ENCODE results near the gene GRB14. TPM values are rescaled to one million over a fixed set of nuclear protein-coding genes. Genes with fewer than 3 reads are reported as not detected.

GRB14 gene
- total RNA-seq, 2 donors from 2014 or later = 0.14 to 29.9 TPM

- H3K27me3 ChIP-seq (replicated peaks; ENCODE audit: insufficient read depth) = no peaks in the 10 kb centered on the region
- H3K4me3 ChIP-seq = no peak overlapping the region
- H3K27ac ChIP-seq = no peak overlapping the region
- no peaks in the 10 kb centered on the region for H3K9me3 ChIP-seq
- 77% methylated on average over 1 of the region's 1 CpG for WGBS
- no peak for DNase-seq (ENCODE audit: low spot score)
- TF ChIP-seq POLR2A (IDR thresholded peaks at IDR 0.05) = no peak
- no peaks in the 10 kb centered on the region for H3K4me1 ChIP-seq (replicated peaks)
- H3K36me3 ChIP-seq = no peaks in the 10 kb centered on the region
- intact Hi-C loops (cut with DNase I) = no loop called here
Observed at GRCh38 chr2:164574931-164575330, 46.4 kb downstream of the GRB14 start.

- no peak overlapping the region for H3K27ac ChIP-seq
- TF ChIP-seq POLR2AphosphoS5 (IDR thresholded peaks at IDR 0.05) (no peak), POLR2A (IDR thresholded peaks at IDR 0.05) (no peak)
- TF ChIP-seq, protein P1, sequence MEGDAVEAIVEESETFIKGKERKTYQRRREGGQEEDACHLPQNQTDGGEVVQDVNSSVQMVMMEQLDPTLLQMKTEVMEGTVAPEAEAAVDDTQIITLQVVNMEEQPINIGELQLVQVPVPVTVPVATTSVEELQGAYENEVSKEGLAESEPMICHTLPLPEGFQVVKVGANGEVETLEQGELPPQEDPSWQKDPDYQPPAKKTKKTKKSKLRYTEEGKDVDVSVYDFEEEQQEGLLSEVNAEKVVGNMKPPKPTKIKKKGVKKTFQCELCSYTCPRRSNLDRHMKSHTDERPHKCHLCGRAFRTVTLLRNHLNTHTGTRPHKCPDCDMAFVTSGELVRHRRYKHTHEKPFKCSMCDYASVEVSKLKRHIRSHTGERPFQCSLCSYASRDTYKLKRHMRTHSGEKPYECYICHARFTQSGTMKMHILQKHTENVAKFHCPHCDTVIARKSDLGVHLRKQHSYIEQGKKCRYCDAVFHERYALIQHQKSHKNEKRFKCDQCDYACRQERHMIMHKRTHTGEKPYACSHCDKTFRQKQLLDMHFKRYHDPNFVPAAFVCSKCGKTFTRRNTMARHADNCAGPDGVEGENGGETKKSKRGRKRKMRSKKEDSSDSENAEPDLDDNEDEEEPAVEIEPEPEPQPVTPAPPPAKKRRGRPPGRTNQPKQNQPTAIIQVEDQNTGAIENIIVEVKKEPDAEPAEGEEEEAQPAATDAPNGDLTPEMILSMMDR (IDR thresholded peaks at IDR 0.05) = no peak
- intact Hi-C loops (cut with DNase I) = no loop called here
Observed at GRCh38 chr2:164570475-164570874, 50.8 kb downstream of the GRB14 start.

DNA sequence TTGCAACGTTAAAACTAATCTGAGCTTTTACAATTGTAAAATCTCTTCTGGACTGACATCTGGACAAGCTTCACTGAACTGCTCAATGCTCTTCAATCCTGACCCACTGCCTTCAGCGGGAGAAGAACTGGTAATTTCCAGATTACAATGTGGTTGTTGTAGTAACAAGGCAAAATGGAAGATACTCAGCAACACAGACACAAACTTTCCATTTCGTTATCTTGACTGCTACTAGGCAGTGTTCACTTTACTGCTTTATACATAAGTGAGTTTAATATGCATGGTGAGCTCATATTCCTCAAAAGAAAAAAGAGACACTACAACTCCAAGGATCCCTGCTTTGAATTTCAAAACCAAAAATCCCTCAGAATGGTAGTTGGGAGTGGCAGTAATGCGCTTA, 51.9 kb downstream of the GRB14 start:
- intact Hi-C loops (cut with DNase I) = no loop called here
- WGBS = 75% methylated on average over 4 of the region's 4 CpGs
- TF ChIP-seq POLR2AphosphoS5 (IDR thresholded peaks at IDR 0.05) (no peak), POLR2A (IDR thresholded peaks at IDR 0.05) (no peak)
- TF ChIP-seq, protein P1 (IDR thresholded peaks at IDR 0.05) = no peak
- Histone ChIP-seq H3K27ac (no peak overlapping the region), H3K36me3 (no peaks in the 10 kb centered on the region), H3K27me3 (replicated peaks; ENCODE audit: insufficient read depth) (no peaks in the 10 kb centered on the region), H3K4me3 (no peak overlapping the region), H3K4me1 (replicated peaks) (no peaks in the 10 kb centered on the region), H3K9me3 (no peaks in the 10 kb centered on the region)
- DNase-seq (ENCODE audit: low spot score) = no peak

More at GRCh38 chr2:164570475-164570874, 50.8 kb downstream of the GRB14 start:
- DNase-seq (ENCODE audit: low spot score) = no peak
- Histone ChIP-seq H3K4me3 (no peak overlapping the region), H3K9me3 (no peaks in the 10 kb centered on the region), H3K4me1 (replicated peaks) (no peaks in the 10 kb centered on the region), H3K36me3 (no peaks in the 10 kb centered on the region), H3K27me3 (replicated peaks; ENCODE audit: insufficient read depth) (no peaks in the 10 kb centered on the region)
- WGBS = 87% methylated on average over 2 of the region's 2 CpGs

GRCh38 chr2:164568317-164568716, 53.0 kb downstream of the GRB14 start:
- intact Hi-C loops (cut with DNase I) = no loop called here
- no peak overlapping the region for H3K27ac ChIP-seq

DNA sequence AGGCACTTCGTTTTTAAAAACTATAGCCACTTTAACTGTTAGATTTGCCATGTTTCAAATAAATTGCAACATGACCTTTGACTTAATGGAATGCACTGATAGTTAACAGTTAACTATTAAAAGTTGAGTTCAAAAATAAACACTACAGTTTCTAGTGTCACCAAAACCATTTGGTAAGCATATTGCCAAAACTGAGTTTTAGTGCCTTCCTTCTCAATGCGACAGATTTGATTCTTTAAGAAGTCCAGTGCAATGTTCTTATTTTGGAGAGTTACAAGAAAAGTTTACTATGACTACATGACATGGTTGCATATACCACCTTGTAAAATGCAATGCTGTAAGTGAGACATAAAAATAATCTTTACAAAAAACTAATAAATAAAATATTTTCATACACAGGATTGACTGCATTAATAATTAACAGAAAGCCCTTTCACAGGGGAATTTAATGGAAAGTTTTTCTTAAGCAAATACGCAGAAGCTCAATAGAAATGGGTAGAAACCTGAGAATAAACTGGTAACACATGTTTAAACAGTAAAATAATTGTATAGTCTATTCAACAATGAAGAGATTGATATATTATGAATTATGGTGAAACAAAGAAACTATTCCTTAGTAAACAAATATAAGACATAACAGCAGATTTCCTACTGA, 53.8 kb downstream of the GRB14 start:
- Histone ChIP-seq H3K4me1 (replicated peaks) (no peaks in the 10 kb centered on the region), H3K27me3 (replicated peaks; ENCODE audit: insufficient read depth) (no peaks in the 10 kb centered on the region), H3K4me3 (no peak overlapping the region), H3K27ac (no peak overlapping the region), H3K9me3 (no peaks in the 10 kb centered on the region), H3K36me3 (no peaks in the 10 kb centered on the region)
- TF ChIP-seq POLR2AphosphoS5 (IDR thresholded peaks at IDR 0.05) (no peak), POLR2A (IDR thresholded peaks at IDR 0.05) (no peak)
- TF ChIP-seq, protein P1 (IDR thresholded peaks at IDR 0.05) = no peak
- WGBS = 73% methylated on average over 3 of the region's 3 CpGs
- no peak for DNase-seq (ENCODE audit: low spot score)
- intact Hi-C loops (cut with DNase I) = no loop called here

More at GRCh38 chr2:164568317-164568716, 53.0 kb downstream of the GRB14 start:
- Histone ChIP-seq H3K4me1 (replicated peaks) (no peaks in the 10 kb centered on the region), H3K9me3 (no peaks in the 10 kb centered on the region), H3K4me3 (no peak overlapping the region), H3K36me3 (no peaks in the 10 kb centered on the region), H3K27me3 (replicated peaks; ENCODE audit: insufficient read depth) (no peaks in the 10 kb centered on the region)
- WGBS = 44% methylated on average over 5 of the region's 5 CpGs
- no peak for TF ChIP-seq POLR2A (IDR thresholded peaks at IDR 0.05)
- TF ChIP-seq, protein P1 (IDR thresholded peaks at IDR 0.05) = no peak
- no peak for TF ChIP-seq POLR2AphosphoS5 (IDR thresholded peaks at IDR 0.05)
- DNase-seq (ENCODE audit: low spot score) = no peak

Measured in prostate gland (tissue), 2 donors.